CD14-positive monocyte (primary cell): ENCODE results near the gene DPP6. TPM values are rescaled to one million over a fixed set of nuclear protein-coding genes. Genes with fewer than 3 reads are reported as not detected.

Source experiments
- DNase-seq, 3 donors: peaks; one replicate each; pipeline ENCODE4 v3.0.0-alpha.2; 2011 to 2022
- H2AFZ ChIP-seq: 2 replicates; pipeline ENCODE4 v1.6.0; 2012; ENCODE audit warnings: mild to moderate bottlenecking, low read depth, low read length, inconsistent platforms; ENCODE audit not compliant: insufficient read depth, poor library complexity, severe bottlenecking
- H3K27ac ChIP-seq, 2 donors: 1 replicate in 1 of 2; 2 replicates in 1 of 2; pipeline ENCODE4 v1.5.1; 2012 to 2013; ENCODE audit warnings: low read length in 2 of 2, control low read depth in 1 of 2, inconsistent platforms in 1 of 2, low read depth in 1 of 2, mild to moderate bottlenecking in 1 of 2
- H3K27me3 ChIP-seq, 2 donors: one replicate each; pipeline versions ENCODE4 v1.6.0 to v1.6.1; 2011 to 2013; ENCODE audit warnings: low read length in 2 of 2; ENCODE audit not compliant: control insufficient read depth in 2 of 2, insufficient read depth in 2 of 2
- H3K36me3 ChIP-seq, 2 donors: replicated peaks in 1 of 2; 1 replicate in 1 of 2; 2 replicates in 1 of 2; pipeline versions ENCODE4 v1.5.1 to v1.6.1; 2012 to 2013; ENCODE audit warnings: low read length in 2 of 2, control low read depth in 1 of 2, inconsistent platforms in 1 of 2, mild to moderate bottlenecking in 1 of 2; ENCODE audit not compliant: insufficient read depth in 2 of 2, control insufficient read depth in 1 of 2
- H3K4me1 ChIP-seq, 2 donors: 1 replicate in 1 of 2; 2 replicates in 1 of 2; pipeline versions ENCODE4 v1.5.1 to v1.6.1; 2012 to 2013; ENCODE audit warnings: low read length in 2 of 2, control low read depth in 1 of 2, inconsistent platforms in 1 of 2, mild to moderate bottlenecking in 1 of 2, moderate library complexity in 1 of 2; ENCODE audit not compliant: insufficient read depth in 2 of 2, control insufficient read depth in 1 of 2
- H3K4me2 ChIP-seq: replicated peaks from 2 replicates; pipeline ENCODE3; 2012; ENCODE audit warnings: low read length, moderate library complexity, mild to moderate bottlenecking; ENCODE audit not compliant: poor library complexity, severe bottlenecking; ENCODE audit errors: extremely low read depth
- H3K4me3 ChIP-seq, 3 experiments: fragments of 200-600 bp in 1 of 3; sonication (generic) in 1 of 3; replicated peaks in 1 of 3; 1 replicate in 2 of 3; 2 replicates in 1 of 3; pipeline ENCODE4 v1.5.1; 2011 to 2013; ENCODE audit warnings: low read length in 3 of 3, mild to moderate bottlenecking in 3 of 3, control low read depth in 2 of 3, low read depth in 2 of 3, inconsistent platforms in 1 of 3, moderate library complexity in 1 of 3
- H3K79me2 ChIP-seq: 2 replicates; pipeline ENCODE4 v1.6.0; 2012; ENCODE audit warnings: mild to moderate bottlenecking, control low read depth, inconsistent platforms, low read length, moderate library complexity; ENCODE audit not compliant: insufficient read depth
- H3K9ac ChIP-seq: 2 replicates; pipeline ENCODE4 v1.6.0; 2017; ENCODE audit warnings: low read length, mild to moderate bottlenecking; ENCODE audit not compliant: insufficient read depth, poor library complexity, severe bottlenecking
- H3K9me3 ChIP-seq, 2 donors: replicated peaks in 1 of 2; 1 replicate in 1 of 2; 2 replicates in 1 of 2; pipeline versions ENCODE4 v1.5.1 to v1.6.1; 2012 to 2013; ENCODE audit warnings: low read length in 2 of 2, control low read depth in 1 of 2; ENCODE audit not compliant: control insufficient read depth in 1 of 2, insufficient read depth in 1 of 2
- H4K20me1 ChIP-seq: 2 replicates; pipeline ENCODE4 v1.6.0; 2012; ENCODE audit warnings: mild to moderate bottlenecking, low read length, control low read depth, moderate library complexity; ENCODE audit not compliant: insufficient read depth
- H3K27ac Mint-ChIP-seq, 7 donors: one replicate each; pipeline ENCODE4 v1.8.0; 2020; ENCODE audit warnings: mild to moderate bottlenecking in 7 of 7, mixed read lengths in 7 of 7, moderate library complexity in 6 of 7, inconsistent platforms in 2 of 7
- H3K27me3 Mint-ChIP-seq, 3 donors: one replicate each; pipeline ENCODE4 v1.8.0; 2021 to 2022; ENCODE audit warnings: low read depth in 3 of 3, mild to moderate bottlenecking in 3 of 3, mixed read lengths in 3 of 3, moderate library complexity in 3 of 3, inconsistent platforms in 1 of 3
- H3K36me3 Mint-ChIP-seq, 2 donors: one replicate each; pipeline ENCODE4 v1.8.0; 2020; ENCODE audit warnings: mixed read lengths in 2 of 2, inconsistent platforms in 1 of 2, mild to moderate bottlenecking in 1 of 2
- H3K4me1 Mint-ChIP-seq: one replicate; pipeline ENCODE4 v1.8.0; 2020; ENCODE audit warnings: mild to moderate bottlenecking, mixed read lengths
- H3K4me3 Mint-ChIP-seq, 2 donors: one replicate each; pipeline ENCODE4 v1.8.0; 2020; ENCODE audit warnings: mild to moderate bottlenecking in 2 of 2, mixed read lengths in 2 of 2, moderate library complexity in 1 of 2
- H3K9me3 Mint-ChIP-seq, 7 donors: one replicate each; pipeline ENCODE4 v1.8.0; 2020 to 2022; ENCODE audit warnings: mixed read lengths in 7 of 7, mild to moderate bottlenecking in 6 of 7, moderate library complexity in 6 of 7, inconsistent platforms in 2 of 7
- WGBS: methylation state at CpG from one replicate; pipeline ENCODE4 v1.1.5; 2013; ENCODE audit warnings: missing lambda C conversion rate; ENCODE audit not compliant: insufficient coverage; 5-methylcytosine and 5-hydroxymethylcytosine counted together
- intact Hi-C, 2 donors: fragments of 100-400 bp; cut with micrococcal nuclease; formaldehyde crosslinking; loops; one replicate each; pipeline versions ENCODE4 v1.15.0 to v1.15.1; 2023
- polyA plus RNA-seq, 3 donors: library from polyadenylated mRNA; depleted of rRNA in 1 of 3; unstranded in 2 of 3; stranded (reverse) in 1 of 3; fragments of 300-500 nt in 2 of 3; fragments of >200 nt in 1 of 3; fragmentation: Illumina TruSeq in 2 of 3; gene quantifications; 1 replicate in 2 of 3; 2 replicates in 1 of 3; pipeline ENCODE4 v1.2.3, GENCODE V29; 2012 to 2021
- TF ChIP-seq, protein P1 (sequence below): fragments of 200-600 bp; IDR thresholded peaks from one replicate; pipeline ENCODE4 v1.8.0; 2022; ENCODE audit warnings: antibody characterized with exemption, mild to moderate bottlenecking

The DPP6 gene
- polyA plus RNA-seq, 3 donors, result not detected

DNA sequence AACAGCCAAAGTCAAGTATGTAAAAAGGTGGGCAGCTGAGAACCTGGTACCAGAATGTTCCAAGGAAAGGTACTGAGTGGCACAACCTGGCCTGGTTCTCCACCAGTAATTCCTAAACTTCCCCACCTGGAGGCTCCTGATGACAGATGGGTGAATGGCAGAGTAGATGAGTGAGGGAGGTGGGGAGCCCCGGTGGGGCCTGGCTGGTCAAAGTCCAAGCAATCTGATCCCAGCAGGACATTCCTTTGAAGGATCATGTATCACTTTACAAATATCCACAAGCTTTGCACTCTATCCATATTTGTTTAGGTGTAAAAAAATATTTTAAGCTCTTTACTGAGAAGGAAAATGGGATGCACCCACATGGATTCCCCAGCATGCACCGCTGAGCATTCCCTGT lies 250.2 kb downstream of the DPP6 start:
- Histone ChIP-seq H3K4me1 (no peaks in the 10 kb centered on the region), H3K4me3 (no peak overlapping the region), H3K27me3 (no peaks in the 10 kb centered on the region), H3K36me3 (no peaks in the 10 kb centered on the region), H4K20me1 (no peaks in the 10 kb centered on the region), H3K4me2 (no peak overlapping the region), H3K9ac (no peak overlapping the region), H2AFZ (no peak overlapping the region), H3K9me3 (peaks cover 40 to 43% of the 10 kb centered on the region in 2 donors), H3K27ac (no peak overlapping the region), H3K79me2 (no peaks in the 10 kb centered on the region)
- Mint-ChIP-seq H3K4me3 (no peak overlapping the region), H3K27ac (no peak overlapping the region), H3K9me3 (peaks cover 11 to 42% (median 26%) of the 10 kb centered on the region in 7 donors), H3K4me1 (no peaks in the 10 kb centered on the region), H3K36me3 (no peaks in the 10 kb centered on the region), H3K27me3 (peaks cover 4 to 16% (median 10%) of the 10 kb centered on the region in 3 donors)
- DNase-seq, result no peak
- WGBS, result 83% methylated on average over 1 of the region's 2 CpGs
- intact Hi-C loops, result no loop called here
- TF ChIP-seq, protein P1, sequence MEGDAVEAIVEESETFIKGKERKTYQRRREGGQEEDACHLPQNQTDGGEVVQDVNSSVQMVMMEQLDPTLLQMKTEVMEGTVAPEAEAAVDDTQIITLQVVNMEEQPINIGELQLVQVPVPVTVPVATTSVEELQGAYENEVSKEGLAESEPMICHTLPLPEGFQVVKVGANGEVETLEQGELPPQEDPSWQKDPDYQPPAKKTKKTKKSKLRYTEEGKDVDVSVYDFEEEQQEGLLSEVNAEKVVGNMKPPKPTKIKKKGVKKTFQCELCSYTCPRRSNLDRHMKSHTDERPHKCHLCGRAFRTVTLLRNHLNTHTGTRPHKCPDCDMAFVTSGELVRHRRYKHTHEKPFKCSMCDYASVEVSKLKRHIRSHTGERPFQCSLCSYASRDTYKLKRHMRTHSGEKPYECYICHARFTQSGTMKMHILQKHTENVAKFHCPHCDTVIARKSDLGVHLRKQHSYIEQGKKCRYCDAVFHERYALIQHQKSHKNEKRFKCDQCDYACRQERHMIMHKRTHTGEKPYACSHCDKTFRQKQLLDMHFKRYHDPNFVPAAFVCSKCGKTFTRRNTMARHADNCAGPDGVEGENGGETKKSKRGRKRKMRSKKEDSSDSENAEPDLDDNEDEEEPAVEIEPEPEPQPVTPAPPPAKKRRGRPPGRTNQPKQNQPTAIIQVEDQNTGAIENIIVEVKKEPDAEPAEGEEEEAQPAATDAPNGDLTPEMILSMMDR, result no peak

DNA sequence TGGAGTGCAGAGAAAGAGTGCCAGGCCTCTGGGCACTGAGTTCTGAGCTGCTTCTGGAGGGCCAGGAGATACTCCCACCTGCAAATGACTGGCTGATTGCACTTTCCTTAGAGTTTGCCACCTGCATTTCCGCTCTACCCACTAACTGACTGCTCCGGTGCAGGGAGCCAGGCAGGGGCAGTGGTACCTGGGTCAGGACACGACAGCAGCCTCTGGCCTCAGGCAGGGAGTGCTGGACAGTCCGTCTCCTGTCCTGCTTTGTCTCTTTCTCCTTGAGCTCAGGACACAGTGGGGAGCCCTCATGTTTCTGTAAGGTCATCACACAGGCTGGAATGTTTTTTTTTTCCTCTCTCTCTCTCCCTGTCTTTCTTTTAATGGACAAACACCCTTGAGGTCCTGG lies 252.0 kb downstream of the DPP6 start:
- 66% methylated on average over 4 of the region's 4 CpGs for WGBS
- Histone ChIP-seq H3K9me3 (peaks cover 30% of the 10 kb centered on the region in 2 donors), H3K4me1 (no peaks in the 10 kb centered on the region), H3K27me3 (no peaks in the 10 kb centered on the region), H3K36me3 (no peaks in the 10 kb centered on the region), H3K79me2 (no peaks in the 10 kb centered on the region), H3K9ac (no peak overlapping the region), H3K4me2 (no peak overlapping the region), H3K27ac (no peak overlapping the region), H4K20me1 (no peaks in the 10 kb centered on the region), H2AFZ (no peak overlapping the region), H3K4me3 (no peak overlapping the region)
- intact Hi-C loops, result no loop called here
- no peak for DNase-seq
- H3K36me3 Mint-ChIP-seq, result no peaks in the 10 kb centered on the region
- no peak overlapping the region for H3K27ac Mint-ChIP-seq
- H3K27me3 Mint-ChIP-seq, result peaks cover 4 to 16% (median 10%) of the 10 kb centered on the region in 3 donors
- peak overlapping the region in 1 of 2 donors; percentile 43 for H3K4me3 Mint-ChIP-seq
- H3K9me3 Mint-ChIP-seq, result peaks cover 8 to 32% (median 19%) of the 10 kb centered on the region in 7 donors
- no peaks in the 10 kb centered on the region for H3K4me1 Mint-ChIP-seq
- TF ChIP-seq, protein P1, result no peak
